ENCODE measurements around the gene WDPCP. TPM values are rescaled to one million over a fixed set of nuclear protein-coding genes. Genes with fewer than 3 reads are reported as not detected.

WDPCP gene
- polyA plus RNA-seq, 1 of the 3 experiments (the other 2 are of a cell fraction), result 3.1 TPM

GRCh38 chr2:63071664-63072063, 516.6 kb downstream of the WDPCP start:
- peaks cover 4% of the 10 kb centered on the region; the same call in 1 of the 2 replicates for H3K27me3 ChIP-seq (ENCODE audit: insufficient read depth)
- POLR2A ChIA-PET, result no interaction called here
- H3K4me3 ChIP-seq (ENCODE audit: low read depth in 2 of 2, low read length in 1 of 2), result no peak overlapping the region
- H3K9me2 ChIP-seq, result no peaks in the 10 kb centered on the region
- H3K79me2 ChIP-seq (ENCODE audit: insufficient read depth), result no peaks in the 10 kb centered on the region
- CTCF ChIA-PET, result interaction anchor here (1.1 kb wide), 1 partner anchor 16 kb away, joined by 3 read pairs; no protein-coding TSS in a partner anchor
- H2AFZ ChIP-seq (ENCODE audit: low read depth), result no peak overlapping the region
- H3K4me2 ChIP-seq, result no peak overlapping the region
- H3K4me1 ChIP-seq (ENCODE audit: control insufficient read depth in 1 of 2, insufficient read depth in 2 of 2, low read depth in 1 of 2, low read length in 1 of 2), result no peaks in the 10 kb centered on the region
- H3K9me3 ChIP-seq, result no peaks in the 10 kb centered on the region
- no peaks in the 10 kb centered on the region for H3K36me3 ChIP-seq (replicated peaks in 1 of 2; ENCODE audit: control insufficient read depth in 1 of 2, insufficient read depth in 2 of 2, low read length in 1 of 2)
- WGBS (ENCODE audit: low lambda C conversion rate), result 32% methylated on average over 2 of the region's 2 CpGs
- TF ChIP-seq RXRA (IDR thresholded peaks at IDR 0.05; ENCODE audit: borderline replicate concordance, low read depth) (no peak), RFX5 (IDR thresholded peaks at IDR 0.05; ENCODE audit: low read length) (no peak), EZH2phosphoT487 (IDR thresholded peaks at IDR 0.05; ENCODE audit: borderline replicate concordance, low read depth) (no peak), YY1 (IDR thresholded peaks at IDR 0.05; ENCODE audit: low read depth) (no peak), RAD21 (IDR thresholded peaks at IDR 0.05; ENCODE audit: low read length) (no peak), MEF2A (IDR thresholded peaks at IDR 0.05; ENCODE audit: borderline replicate concordance, low read depth) (no peak), POLR2AphosphoS5 (IDR thresholded peaks at IDR 0.05; ENCODE audit: low read depth, low read length) (no peak), ZBTB33 (IDR thresholded peaks at IDR 0.05; ENCODE audit: borderline replicate concordance, low read depth) (no peak), MAX (IDR thresholded peaks at IDR 0.05; ENCODE audit: low read depth) (no peak), SIN3A (IDR thresholded peaks at IDR 0.05; ENCODE audit: borderline replicate concordance, low read depth, low read length) (no peak), TEAD4 (IDR thresholded peaks at IDR 0.05; ENCODE audit: borderline replicate concordance, insufficient read depth) (no peak), JUND (IDR thresholded peaks at IDR 0.05) (no peak), IRF3 (IDR thresholded peaks at IDR 0.05; ENCODE audit: low read depth, low read length) (no peak), RCOR1 (IDR thresholded peaks at IDR 0.05; ENCODE audit: low read length) (no peak), FOSL2 (IDR thresholded peaks at IDR 0.05; ENCODE audit: borderline replicate concordance, low read depth) (no peak), NFIC (IDR thresholded peaks at IDR 0.05; ENCODE audit: borderline replicate concordance) (no peak), SMC3 (IDR thresholded peaks at IDR 0.05; ENCODE audit: low read depth, low read length) (no peak), NRF1 (IDR thresholded peaks at IDR 0.05; ENCODE audit: low read depth, low read length) (no peak), GATA2 (CRISPR knock-in tag; IDR thresholded peaks at IDR 0.05) (no peak)
- TF ChIP-seq, protein P1, sequence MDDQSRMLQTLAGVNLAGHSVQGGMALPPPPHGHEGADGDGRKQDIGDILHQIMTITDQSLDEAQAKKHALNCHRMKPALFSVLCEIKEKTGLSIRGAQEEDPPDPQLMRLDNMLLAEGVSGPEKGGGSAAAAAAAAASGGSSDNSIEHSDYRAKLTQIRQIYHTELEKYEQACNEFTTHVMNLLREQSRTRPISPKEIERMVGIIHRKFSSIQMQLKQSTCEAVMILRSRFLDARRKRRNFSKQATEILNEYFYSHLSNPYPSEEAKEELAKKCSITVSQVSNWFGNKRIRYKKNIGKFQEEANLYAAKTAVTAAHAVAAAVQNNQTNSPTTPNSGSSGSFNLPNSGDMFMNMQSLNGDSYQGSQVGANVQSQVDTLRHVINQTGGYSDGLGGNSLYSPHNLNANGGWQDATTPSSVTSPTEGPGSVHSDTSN (IDR thresholded peaks at IDR 0.05), result no peak
- H3F3A ChIP-seq (replicated peaks; ENCODE audit: insufficient read depth), result no peaks in the 10 kb centered on the region
- H3K9ac ChIP-seq, result no peak overlapping the region
- no peak overlapping the region for H3K27ac ChIP-seq (ENCODE audit: low read depth in 2 of 2, low read length in 1 of 2)
- no peaks in the 10 kb centered on the region for H4K20me1 ChIP-seq (ENCODE audit: insufficient read depth)
- no peak for DNase-seq

Small RNA genes within 50 kb of the gene (small RNA-seq; reads per million reads assigned to genes)
- 0 reads per million in 7 experiments for gene RF00017

Other genes with a start within 250 kb of the WDPCP start
- gene MDH1, start 486 bp upstream of the WDPCP start, polyA plus RNA-seq (2012; rRNA removed), result 201 and 267 TPM in 2 replicates